ENCODE results near the gene CBY3. TPM values are rescaled to one million over a fixed set of nuclear protein-coding genes. Genes with fewer than 3 reads are reported as not detected.

Gene CBY3
- total RNA-seq, 3 donors from 2014 or later: not detected

DNA sequence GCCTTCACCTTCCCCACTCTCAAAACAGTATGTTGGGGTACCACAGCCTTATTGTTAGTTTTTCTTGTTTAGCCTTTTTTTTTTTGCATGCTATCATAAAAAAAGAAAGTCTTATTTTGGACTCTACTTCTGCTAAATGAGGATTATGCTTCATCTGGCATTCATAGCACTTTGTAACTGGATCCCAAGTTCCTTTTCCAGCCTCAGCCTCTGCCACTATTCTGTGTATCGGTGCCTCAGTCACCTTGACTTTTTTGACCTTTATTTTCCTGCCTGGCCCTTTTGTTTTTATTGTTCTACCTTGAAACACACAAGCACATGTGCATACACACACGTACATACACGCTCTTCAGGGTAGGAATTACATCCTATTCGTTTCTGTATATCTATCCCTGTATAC is 43.3 kb upstream of the CBY3 start:
- Histone ChIP-seq H3K4me1 (ENCODE audit: low read depth) (no peaks in the 10 kb centered on the region), H3K36me3 (ENCODE audit: low read depth) (peaks cover 41% of the 10 kb centered on the region), H3K9me3 (no peaks in the 10 kb centered on the region), H3K4me3 (no peak overlapping the region)
- TF ChIP-seq, protein P1, sequence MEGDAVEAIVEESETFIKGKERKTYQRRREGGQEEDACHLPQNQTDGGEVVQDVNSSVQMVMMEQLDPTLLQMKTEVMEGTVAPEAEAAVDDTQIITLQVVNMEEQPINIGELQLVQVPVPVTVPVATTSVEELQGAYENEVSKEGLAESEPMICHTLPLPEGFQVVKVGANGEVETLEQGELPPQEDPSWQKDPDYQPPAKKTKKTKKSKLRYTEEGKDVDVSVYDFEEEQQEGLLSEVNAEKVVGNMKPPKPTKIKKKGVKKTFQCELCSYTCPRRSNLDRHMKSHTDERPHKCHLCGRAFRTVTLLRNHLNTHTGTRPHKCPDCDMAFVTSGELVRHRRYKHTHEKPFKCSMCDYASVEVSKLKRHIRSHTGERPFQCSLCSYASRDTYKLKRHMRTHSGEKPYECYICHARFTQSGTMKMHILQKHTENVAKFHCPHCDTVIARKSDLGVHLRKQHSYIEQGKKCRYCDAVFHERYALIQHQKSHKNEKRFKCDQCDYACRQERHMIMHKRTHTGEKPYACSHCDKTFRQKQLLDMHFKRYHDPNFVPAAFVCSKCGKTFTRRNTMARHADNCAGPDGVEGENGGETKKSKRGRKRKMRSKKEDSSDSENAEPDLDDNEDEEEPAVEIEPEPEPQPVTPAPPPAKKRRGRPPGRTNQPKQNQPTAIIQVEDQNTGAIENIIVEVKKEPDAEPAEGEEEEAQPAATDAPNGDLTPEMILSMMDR (IDR thresholded peaks at IDR 0.05): no peak
- DNase-seq: no peak
- no peak for ATAC-seq
- intact Hi-C loops (cut with DNase I, micrococcal nuclease): no loop called here

DNA sequence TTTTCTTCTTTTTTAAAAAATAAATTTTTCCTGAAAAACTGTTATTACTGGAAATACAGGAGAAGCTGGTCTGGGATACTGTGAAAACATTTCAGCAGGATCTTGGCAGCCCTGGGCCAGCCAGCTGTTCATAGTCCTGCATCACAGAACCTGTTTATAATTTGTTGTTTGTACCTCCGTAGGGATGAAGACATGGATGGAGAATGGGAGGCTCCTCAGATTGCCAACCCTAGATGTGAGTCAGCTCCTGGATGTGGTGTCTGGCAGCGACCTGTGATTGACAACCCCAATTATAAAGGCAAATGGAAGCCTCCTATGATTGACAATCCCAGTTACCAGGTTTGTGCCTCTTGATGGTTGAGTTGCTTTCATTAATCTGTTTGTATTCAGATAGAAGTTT is 39.4 kb upstream of the CBY3 start:
- intact Hi-C loops (cut with DNase I, micrococcal nuclease): no loop called here
- H3K4me1 ChIP-seq (ENCODE audit: low read depth): no peaks in the 10 kb centered on the region
- H3K4me3 ChIP-seq: no peak overlapping the region
- ATAC-seq (no peak), DNase-seq (no peak)
- H3K9me3 ChIP-seq: no peaks in the 10 kb centered on the region
- H3K36me3 ChIP-seq (ENCODE audit: low read depth): peaks cover 22% of the 10 kb centered on the region
- TF ChIP-seq, protein P1 (IDR thresholded peaks at IDR 0.05): no peak

DNA sequence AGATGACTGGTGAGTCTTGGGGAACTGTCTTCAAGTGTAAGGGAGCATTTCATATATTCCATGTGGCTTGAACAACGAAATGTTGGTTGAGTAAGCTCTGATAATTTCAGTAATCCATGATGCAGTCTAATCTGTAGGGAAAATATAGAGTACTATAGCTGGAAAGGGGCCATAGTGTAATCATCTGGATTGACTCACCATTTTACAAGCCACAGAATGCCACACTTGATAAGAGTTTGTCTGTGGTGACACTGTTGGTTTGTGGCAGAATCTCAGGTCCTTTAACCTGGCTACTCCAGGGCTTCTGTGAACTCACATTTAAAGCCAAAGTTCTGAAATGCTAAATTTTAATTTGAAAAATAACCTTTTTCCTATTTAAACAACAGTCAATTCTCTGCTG is 35.5 kb upstream of the CBY3 start:
- ATAC-seq: peak; percentile 70
- TF ChIP-seq, protein P1 (IDR thresholded peaks at IDR 0.05): no peak
- Histone ChIP-seq H3K36me3 (ENCODE audit: low read depth) (no peaks in the 10 kb centered on the region), H3K9me3 (no peaks in the 10 kb centered on the region), H3K4me1 (ENCODE audit: low read depth) (no peaks in the 10 kb centered on the region), H3K4me3 (no peak overlapping the region)
- intact Hi-C loops (cut with DNase I, micrococcal nuclease): no loop called here
- no peak for DNase-seq

DNA sequence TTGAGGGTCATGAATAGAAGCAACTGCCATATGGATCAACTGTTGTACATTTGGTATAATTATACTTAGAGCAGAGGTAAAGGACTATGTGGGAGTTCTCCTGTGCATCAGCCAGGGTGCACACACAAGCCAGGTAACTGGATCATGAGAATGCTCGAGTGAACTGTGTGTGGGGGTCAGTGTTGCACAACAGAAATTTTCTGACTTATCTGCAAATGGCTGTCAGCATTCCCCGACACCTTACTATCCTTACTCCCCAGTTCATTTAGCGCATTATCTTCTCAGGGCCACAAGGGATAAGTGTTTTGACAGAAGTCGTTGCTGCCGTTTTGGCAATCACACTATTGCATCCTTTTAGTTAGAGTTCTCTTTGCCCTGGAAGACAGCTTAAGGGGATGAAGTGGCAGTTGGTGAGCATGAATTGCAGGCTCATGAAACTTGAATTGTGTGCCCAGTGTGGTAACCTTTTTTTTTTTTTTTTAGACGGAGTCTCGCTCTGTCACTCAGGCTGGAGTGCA is 19.6 kb upstream of the CBY3 start:
- no peak for DNase-seq
- peaks cover 14% of the 10 kb centered on the region for H3K4me1 ChIP-seq (ENCODE audit: low read depth)
- no peak for ATAC-seq
- H3K4me3 ChIP-seq: no peak overlapping the region
- TF ChIP-seq, protein P1 (IDR thresholded peaks at IDR 0.05): no peak
- intact Hi-C loops (cut with DNase I, micrococcal nuclease): no loop called here
- H3K9me3 ChIP-seq: no peaks in the 10 kb centered on the region
- no peaks in the 10 kb centered on the region for H3K36me3 ChIP-seq (ENCODE audit: low read depth)

DNA sequence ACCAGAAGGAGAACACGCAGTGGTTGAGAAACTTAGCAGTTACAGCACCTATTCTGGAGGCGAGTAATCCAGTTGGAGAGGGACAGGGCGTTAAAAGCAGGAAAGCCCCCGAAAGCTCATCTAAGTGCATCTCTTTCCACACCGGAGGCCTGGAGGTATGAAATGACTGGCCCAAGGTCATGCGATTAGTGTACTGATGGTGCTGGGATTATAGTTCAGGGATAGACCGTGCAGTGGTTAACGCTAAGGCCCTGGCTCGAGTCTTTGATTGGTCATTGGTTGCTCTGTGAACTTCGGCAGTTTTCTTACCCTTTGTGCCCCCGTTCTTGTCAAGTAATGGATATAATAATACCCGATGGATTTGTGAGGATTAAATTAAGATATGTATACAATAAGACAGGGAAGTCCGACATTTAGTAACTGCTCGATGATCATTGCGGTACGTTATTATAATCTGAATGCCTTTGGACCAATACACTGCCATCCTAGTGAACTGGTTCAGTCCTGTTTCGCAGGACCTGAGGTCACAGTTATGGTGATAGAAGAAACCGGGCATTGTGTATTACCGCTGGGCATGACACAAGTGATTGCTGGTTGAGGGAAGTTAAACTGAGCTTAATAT is 18.9 kb upstream of the CBY3 start:
- DNase-seq (peak in 1 of 3 donors; percentile 45), ATAC-seq (peak; percentile 11)
- no peaks in the 10 kb centered on the region for H3K36me3 ChIP-seq (ENCODE audit: low read depth)
- intact Hi-C loops (cut with DNase I, micrococcal nuclease): no loop called here
- peaks cover 14% of the 10 kb centered on the region for H3K4me1 ChIP-seq (ENCODE audit: low read depth)
- H3K9me3 ChIP-seq: no peaks in the 10 kb centered on the region
- peak overlapping the region; percentile 86 for H3K4me3 ChIP-seq
- TF ChIP-seq, protein P1 (IDR thresholded peaks at IDR 0.05): no peak

Measured in mucosa of descending colon (tissue), 3 donors.